HG03095 (cell line): ENCODE results near the gene RPS21.

ENCODE experiments used
- ATAC-seq: cut with Tn5 transposase; IDR thresholded peaks from one replicate; pipeline ENCODE4 v1.9.1; 2021; ENCODE audit warnings: moderate library complexity; ENCODE audit not compliant: unreplicated experiment

The RPS21 gene

GRCh38 chr20:62353289-62354030 is 33.4 kb upstream of the RPS21 start:
- no peak for ATAC-seq

DNA sequence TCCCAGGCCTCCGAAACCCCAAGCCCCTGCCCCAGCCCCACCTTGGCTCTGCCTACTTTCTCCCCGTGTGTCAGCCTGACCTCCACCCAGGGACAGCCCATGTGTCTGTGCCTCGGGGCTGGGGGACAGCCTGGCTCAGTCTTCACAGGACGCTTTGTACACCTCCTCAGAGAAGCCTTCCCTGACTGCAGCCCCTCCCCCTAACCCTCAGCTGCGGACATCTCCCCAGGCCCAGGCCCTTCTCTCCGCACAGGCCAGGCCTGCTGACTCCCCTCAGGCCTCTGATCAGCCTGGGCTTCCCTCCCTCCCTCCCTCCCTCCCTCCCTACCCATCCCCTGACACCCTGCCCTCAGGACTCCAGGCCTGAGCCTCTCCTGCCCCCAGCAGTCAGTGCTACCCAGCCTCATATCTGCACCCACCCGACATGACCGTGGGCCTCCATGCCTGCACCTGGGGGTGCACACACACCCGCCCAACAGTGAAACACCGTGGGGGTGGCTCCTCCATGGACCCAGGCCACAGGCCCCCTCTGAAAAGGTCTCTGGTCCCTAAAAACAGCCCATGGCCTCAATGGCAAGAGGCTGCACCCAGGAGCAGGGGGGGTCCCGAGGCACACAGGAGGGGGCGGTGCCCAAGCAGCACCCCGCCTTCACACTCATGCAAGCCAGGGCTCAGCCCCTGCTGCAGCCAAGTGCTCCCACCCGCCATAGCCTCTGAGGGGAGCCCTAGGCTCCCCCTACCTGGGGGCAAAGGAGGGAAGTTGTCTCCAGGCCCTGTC is 32.7 kb upstream of the RPS21 start:
- ATAC-seq = no peak

GRCh38 chr20:62354811-62355341 is 32.0 kb upstream of the RPS21 start:
- ATAC-seq = no peak

GRCh38 chr20:62355516-62355877 is 31.4 kb upstream of the RPS21 start:
- ATAC-seq = no peak

DNA sequence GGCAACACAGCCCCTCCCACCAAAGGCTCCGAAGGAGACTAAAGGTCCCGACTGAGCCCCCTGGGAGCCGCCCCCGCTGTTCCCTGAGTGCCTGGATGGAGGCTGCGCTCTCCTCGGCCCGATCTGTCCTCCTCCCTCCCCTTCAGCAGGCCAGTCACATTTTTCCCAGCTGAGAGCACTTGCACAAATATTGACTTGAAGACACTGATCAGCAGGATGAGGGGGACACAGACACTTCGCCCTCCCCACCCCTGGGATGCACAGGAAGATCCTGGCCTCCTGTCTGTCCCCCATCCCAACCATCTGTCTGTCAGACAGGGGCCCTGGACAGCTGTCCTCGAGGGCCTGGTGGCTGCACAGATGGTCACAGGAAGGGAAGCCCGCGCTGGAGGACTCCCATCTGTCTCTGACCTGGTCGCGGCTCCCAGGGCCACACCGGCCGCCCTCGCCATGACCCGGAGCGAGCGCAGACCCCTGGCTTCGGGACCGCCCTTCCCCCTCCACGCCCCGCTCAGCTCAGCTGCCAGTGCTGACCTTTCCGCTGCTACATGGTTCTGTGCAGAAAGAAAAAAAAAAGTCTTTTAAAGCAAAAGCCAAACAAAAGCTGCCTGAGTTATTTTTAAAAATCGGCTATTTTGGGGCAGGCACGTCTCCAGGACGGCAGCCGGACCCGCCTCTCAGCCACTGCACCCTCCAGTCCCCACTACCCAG is 30.9 kb upstream of the RPS21 start:
- ATAC-seq = no peak

GRCh38 chr20:62356589-62357186 is 30.2 kb upstream of the RPS21 start:
- ATAC-seq = no peak

- ATAC-seq = no peak
Observed at GRCh38 chr20:62357187-62357667, 29.7 kb upstream of the RPS21 start.

DNA sequence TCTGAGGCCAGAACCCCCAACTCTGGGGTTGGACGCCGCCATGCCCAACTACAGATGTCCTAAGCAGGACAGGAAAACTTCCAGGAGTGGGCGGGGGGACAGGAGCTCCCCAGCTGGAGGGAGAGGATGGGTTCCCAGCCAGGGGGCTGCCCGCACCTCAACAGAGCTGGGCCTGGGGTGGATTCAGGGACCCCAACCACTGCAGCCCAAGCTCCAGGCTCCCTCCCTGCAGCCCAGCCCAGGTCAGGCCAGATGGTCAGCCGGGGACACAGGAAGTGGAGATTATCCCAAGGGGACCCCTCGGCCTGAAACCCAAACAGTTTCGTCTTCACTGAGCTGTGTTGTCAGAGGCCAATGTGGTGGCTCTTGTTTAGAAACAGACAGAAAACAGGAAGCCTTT is 29.2 kb upstream of the RPS21 start:
- no peak for ATAC-seq

DNA sequence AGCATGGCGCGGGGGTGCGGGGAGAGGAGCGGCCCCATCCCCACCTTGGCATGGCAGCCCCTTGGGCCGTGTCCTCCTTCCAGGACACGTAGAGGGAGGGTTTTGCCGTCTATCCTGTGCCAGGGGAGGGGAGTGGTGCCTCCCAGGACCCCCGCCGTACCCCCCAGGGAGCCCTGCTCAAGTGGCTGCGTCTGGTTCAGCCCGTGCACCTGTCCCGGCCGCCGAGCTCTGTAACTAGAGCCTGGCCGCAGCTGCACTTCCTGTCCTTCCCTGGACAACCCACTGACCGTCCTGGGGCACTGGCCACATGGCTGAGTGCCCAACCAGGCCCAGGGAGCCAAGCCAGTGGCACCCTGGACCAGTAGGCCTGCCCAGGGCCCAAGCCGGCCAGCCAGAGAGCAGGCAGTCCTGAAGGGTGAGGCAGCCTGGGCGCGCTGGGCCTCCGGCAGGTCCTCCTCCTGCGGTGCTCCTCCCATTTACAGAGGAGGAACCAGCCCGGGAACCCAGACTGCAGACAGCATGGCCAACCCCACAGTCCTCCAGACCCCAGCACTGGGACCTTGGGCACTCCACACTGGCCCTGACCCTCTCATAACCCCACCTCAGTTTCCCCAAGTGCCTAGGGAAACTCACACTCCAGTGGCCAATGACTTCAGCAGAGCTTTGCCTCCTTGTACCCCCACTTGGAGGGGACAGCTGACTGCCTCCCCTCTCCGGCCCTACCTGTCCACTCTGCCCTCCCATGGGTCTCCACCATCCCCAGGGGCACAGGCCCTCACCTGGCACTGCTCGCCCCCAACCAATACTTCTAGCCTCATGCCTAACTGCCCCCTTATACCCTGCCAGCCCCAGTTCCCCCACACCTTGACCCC is 28.5 kb upstream of the RPS21 start:
- no peak for ATAC-seq

GRCh38 chr20:62359043-62359490 is 27.8 kb upstream of the RPS21 start:
- ATAC-seq = no peak

DNA sequence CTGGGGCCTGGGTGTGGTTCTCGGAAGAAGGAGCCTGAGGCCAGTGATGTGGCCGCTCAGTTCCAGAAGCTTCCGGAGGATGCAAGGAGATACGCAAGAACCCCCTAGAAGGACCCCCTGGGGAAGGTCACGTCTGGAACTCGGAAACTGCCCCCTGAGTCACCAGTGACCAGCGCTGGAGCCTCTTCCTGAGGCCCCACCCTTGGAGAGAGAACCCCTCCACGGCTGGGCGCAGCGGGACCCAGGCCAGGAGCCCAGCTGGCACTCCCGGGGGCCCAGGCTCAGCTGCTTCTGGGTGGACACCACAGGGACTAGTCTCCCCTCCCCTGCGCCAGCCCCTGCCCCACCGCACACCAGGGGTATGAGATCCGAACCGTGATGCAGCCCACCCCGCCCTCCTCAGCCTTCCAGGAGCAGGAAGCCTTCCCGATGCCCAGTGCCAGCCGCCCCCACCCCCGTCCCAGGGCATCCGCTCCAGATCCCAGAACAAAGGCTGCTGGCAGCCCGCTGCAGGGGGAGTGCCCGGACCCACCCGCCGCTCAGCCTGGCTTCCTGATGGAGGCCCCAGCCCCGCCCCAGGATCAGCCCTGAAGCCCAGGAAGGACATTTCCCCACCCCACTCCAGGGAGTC is 27.3 kb upstream of the RPS21 start:
- no peak for ATAC-seq

DNA sequence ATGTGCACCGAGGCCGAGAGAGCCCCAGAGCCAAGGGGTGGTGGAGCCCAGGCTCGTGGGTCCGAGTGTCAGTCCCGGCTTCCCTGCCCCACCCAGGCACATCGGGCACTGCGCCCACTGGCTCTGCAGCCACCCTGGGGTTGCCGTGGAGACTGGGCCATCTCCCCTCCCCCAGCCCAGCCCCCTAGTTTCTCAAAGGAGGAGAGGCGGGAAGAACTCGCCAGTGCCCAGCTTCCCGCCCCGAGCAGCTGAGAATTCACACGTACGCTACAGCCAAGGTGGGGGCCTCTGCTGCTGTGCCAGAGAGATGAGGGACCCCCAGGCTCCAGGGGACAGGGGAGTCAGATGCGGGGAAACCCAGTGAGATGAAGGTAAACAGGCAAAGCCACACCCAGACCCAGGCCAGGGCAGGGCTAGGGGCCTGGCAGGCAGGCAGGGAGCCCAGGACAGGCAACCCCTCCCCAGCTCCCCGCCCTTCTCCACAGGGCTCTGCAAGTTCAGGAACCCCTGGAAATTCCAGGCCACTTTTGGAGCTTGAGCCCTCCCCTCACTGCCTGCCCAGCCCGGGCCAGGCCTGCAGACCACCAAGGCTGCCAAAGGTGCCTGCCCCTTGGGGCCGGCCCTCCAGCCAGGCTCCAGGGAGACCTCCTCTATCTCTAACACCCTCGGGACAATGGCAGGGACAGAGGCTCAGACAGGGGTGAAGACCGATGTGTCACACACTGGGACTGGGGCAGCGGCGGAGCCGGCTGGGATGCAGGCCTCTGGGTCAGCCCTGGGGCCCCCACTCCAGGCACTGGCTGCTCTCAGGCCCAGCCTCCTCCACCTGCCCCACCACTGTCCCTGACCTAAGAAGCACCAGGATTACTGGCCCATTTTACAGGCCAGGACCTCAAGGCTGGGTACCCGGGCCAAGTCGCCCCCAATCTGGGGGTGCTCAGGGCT is 25.8 kb upstream of the RPS21 start:
- ATAC-seq = no peak

DNA sequence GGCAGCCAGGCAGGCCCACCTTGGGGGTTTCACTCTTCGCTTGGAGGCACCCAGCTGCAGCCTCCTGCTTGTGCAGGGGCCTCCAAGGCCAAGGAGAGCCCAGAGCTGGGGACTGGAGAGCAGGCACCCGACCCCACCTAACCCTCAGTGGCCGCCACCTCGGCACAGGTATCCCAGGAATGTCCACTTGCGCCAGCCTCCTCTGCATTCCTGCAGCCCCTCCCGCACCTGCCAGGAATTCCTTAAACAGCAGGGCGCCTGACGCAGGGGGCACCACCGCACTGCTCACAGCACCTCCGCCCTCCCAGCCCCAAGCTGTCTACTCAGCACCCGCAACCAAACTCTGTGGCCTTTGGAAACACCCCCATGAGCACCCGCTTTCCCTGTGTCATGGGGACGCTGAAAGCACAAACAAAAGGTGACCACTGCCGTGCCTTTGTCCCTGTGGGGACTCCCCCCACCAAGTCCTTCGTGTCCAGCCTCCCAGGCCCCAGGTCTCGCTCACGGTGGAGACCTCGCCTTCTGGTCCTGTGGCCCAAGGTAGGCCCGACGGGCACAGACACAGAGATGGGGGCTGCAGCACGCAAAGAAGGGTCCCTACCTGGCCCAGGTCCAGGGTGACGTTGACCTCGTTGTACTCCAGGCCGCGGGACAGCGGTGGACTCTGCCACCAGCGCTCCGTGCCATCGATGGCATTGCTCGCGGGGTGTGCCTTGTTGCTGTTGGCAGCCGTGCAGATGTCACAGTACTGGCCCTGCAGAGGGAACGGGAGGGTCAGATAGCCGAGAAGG is 24.9 kb upstream of the RPS21 start:
- ATAC-seq = no peak

GRCh38 chr20:62362590-62362940 is 24.3 kb upstream of the RPS21 start:
- no peak for ATAC-seq

DNA sequence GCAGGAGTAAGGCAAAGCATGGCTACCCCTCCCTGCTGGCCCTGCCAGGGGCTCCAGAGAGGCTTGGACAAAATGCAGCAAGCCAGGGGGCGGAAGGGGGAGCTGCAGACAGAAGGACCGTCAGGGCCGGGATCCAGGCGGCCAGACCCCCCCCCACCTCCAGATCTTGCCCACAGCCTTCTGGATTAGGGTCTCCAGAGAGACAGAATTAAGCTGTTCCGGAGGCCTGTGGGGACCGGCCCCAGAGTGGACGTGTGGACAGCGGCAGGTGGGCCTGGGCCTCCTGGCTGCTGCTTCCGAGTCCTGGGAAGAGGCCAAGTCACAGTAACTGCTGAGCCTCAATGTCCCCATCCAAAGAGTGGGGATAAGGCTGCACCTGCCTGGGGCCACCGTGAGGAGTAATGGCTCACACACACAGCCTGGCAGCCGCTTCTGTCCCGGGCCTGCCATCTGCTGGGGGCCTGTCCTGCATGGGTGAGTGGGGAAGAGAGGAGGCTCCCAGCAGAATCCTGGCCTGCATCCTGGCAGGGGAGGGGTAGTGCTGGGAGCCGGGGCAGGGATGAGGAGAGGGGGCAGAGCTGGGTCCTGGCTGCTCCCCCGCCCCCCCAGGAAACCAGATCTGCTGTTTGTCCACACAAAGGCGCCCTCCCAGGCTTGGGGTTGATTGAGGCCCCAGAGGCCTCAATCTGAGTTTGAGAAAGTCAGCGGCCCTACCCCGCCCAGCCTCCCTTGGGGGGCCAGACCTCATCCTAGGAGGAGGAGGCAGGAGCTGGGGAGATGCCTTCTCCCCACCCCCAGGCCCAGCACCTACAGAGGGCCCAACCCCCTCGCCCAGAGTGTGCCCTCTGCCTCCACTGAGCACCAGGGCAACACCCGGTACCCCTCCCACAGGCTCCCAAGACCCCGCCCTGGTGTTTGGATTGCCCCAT is 23.6 kb upstream of the RPS21 start:
- ATAC-seq = no peak

- no peak for ATAC-seq
Observed at GRCh38 chr20:62363920-62364851, 22.7 kb upstream of the RPS21 start.
